AG04450 (cell line): ENCODE measurements around the gene DUOXA2. TPM values are rescaled to one million over a fixed set of nuclear protein-coding genes. Genes with fewer than 3 reads are reported as not detected.

ENCODE experiments used
- CTCF ChIA-PET: fragments of 300-600, 350-600 bp; formaldehyde crosslinking; extraction: SDS; loops from one replicate; lab custom pipeline; 2022; ENCODE audit warnings: antibody characterized with exemption, inconsistent platforms; lab: Charles Lee
- POLR2A ChIA-PET: fragments of 350-600 bp; formaldehyde crosslinking; extraction: SDS; loops from one replicate; lab custom pipeline; 2021; ENCODE audit warnings: antibody characterized with exemption, inconsistent platforms; lab: Yijun Ruan, JAX
- DNase-seq: peaks from one replicate; pipeline ENCODE4 v3.0.0-alpha.2; 2011; ENCODE audit warnings: low read depth, low spot score
- H3K27ac ChIP-seq: one replicate; pipeline ENCODE4 v1.5.1; 2012; ENCODE audit warnings: low read depth, low read length, control low read depth
- H3K27me3 ChIP-seq: one replicate; pipeline ENCODE4 v1.6.0; 2012; ENCODE audit warnings: low read length; ENCODE audit not compliant: control insufficient read depth, insufficient read depth
- H3K4me3 ChIP-seq: 2 replicates; pipeline ENCODE4 v1.5.1; 2011; ENCODE audit warnings: mild to moderate bottlenecking, low read depth, low read length, control low read depth
- H3K9me3 ChIP-seq: 2 replicates; pipeline ENCODE4 v1.5.1; 2012; ENCODE audit warnings: low read length; ENCODE audit not compliant: control insufficient read depth, insufficient read depth
- polyA plus RNA-seq: library from polyadenylated mRNA; depleted of rRNA; stranded (reverse); fragments of >200 nt; gene quantifications from 2 replicates; pipeline ENCODE4 v1.2.3, GENCODE V29; 2011
- TF ChIP-seq, protein P1 (sequence below): IDR thresholded peaks from 2 replicates; pipeline ENCODE4 v1.5.1; 2011; ENCODE audit warnings: low read depth, low read length, control low read depth, inconsistent platforms

The DUOXA2 gene
- polyA plus RNA-seq, 1 experiment, result not detected

DNA sequence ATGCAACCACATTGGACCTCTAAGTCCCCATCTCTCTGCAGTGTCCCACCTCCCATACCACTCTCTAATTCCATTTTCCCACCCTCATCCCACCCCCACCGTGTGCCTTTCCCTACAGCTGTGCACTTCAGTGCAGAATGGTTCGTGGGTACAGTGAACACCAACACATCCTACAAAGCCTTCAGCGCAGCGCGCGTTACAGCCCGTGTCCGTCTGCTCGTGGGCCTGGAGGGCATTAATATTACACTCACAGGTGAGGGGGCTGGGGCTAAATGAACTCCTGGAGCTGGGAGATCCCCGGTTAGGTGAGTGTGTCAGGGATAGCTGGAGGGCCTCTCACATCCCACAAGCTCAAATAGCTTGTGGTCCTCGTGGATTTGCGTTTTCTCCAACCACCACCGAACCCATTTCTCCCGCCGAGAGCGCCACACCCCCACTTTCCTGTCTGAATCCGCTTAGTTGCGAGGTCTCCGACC, 1.9 kb downstream of the DUOXA2 start:
- no peak for DNase-seq
- Histone ChIP-seq H3K27me3 (peaks cover 63% of the 10 kb centered on the region), H3K4me3 (no peak overlapping the region), H3K27ac (no peak overlapping the region), H3K9me3 (no peaks in the 10 kb centered on the region; the same call in 1 of the 2 replicates)
- POLR2A ChIA-PET, result no interaction called here
- TF ChIP-seq, protein P1, sequence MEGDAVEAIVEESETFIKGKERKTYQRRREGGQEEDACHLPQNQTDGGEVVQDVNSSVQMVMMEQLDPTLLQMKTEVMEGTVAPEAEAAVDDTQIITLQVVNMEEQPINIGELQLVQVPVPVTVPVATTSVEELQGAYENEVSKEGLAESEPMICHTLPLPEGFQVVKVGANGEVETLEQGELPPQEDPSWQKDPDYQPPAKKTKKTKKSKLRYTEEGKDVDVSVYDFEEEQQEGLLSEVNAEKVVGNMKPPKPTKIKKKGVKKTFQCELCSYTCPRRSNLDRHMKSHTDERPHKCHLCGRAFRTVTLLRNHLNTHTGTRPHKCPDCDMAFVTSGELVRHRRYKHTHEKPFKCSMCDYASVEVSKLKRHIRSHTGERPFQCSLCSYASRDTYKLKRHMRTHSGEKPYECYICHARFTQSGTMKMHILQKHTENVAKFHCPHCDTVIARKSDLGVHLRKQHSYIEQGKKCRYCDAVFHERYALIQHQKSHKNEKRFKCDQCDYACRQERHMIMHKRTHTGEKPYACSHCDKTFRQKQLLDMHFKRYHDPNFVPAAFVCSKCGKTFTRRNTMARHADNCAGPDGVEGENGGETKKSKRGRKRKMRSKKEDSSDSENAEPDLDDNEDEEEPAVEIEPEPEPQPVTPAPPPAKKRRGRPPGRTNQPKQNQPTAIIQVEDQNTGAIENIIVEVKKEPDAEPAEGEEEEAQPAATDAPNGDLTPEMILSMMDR, result no peak
- CTCF ChIA-PET, result interaction anchor here (0.5 to 1.4 kb wide), 2 partner anchors 9 to 304 kb away, joined by 3 to 4 read pairs; no protein-coding TSS in a partner anchor

DNA sequence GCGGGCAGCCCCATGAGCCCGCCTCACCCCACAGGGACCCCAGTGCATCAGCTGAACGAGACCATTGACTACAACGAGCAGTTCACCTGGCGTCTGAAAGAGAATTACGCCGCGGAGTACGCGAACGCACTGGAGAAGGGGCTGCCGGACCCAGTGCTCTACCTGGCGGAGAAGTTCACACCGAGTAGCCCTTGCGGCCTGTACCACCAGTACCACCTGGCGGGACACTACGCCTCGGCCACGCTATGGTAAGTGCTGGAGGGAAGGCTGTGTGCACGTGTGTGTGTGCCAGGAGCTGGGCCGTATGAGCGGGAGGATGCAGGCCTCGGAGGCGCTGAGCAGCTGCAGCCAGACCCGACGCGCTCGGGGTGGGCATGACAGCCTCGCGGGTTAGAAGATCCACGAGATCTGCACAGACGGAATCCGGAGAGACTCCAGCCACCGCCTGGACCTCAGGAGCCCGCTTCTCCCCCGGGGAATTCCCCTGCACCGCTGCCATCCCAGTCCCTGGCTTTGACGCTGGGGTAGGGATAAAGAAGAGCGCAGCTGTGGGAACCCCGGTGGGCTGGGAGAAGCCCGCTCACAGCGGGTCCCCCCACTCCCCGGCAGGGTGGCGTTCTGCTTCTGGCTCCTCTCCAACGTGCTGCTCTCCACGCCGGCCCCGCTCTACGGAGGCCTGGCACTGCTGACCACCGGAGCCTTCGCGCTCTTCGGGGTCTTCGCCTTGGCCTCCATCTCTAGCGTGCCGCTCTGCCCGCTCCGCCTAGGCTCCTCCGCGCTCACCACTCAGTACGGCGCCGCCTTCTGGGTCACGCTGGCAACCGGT, 2.6 kb downstream of the DUOXA2 start:
- H3K27me3 ChIP-seq, result peaks cover 61% of the 10 kb centered on the region
- ChIA-PET POLR2A (no interaction called here), CTCF (interaction anchor here (1.4 kb wide), 1 partner anchor 8 kb away, joined by 3 read pairs; no protein-coding TSS in a partner anchor)
- no peak overlapping the region for H3K27ac ChIP-seq
- no peak for DNase-seq
- H3K4me3 ChIP-seq, result no peak overlapping the region; the same call in 1 of the 2 replicates
- no peaks in the 10 kb centered on the region; the same call in 1 of the 2 replicates for H3K9me3 ChIP-seq
- TF ChIP-seq, protein P1, result no peak

DNA sequence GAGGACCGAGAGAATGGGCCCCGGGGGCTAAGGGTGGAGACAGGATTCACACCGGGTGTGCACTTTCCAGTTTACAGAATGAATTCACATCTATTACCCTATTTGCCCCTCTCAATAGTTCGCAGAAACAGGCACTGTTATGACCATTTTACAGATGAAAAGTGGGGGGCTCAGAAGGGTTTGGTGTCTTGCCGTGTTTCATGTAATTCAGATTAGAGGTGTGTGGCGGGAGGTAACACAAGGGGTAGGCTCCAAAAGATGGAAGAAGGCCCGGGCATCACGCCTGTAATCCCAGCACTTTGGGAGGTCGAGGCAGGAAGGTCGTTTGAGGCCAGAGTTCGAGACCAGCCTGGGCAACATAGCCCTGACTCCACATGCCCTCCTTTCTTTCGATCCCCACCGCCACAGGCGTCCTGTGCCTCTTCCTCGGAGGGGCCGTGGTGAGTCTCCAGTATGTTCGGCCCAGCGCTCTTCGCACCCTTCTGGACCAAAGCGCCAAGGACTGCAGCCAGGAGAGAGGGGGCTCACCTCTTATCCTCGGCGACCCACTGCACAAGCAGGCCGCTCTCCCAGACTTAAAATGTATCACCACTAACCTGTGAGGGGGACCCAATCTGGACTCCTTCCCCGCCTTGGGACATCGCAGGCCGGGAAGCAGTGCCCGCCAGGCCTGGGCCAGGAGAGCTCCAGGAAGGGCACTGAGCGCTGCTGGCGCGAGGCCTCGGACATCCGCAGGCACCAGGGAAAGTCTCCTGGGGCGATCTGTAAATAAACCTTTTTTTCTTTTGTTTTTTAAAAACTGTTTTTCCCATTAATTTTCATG, 3.4 kb downstream of the DUOXA2 start:
- Histone ChIP-seq H3K27me3 (peaks cover 52% of the 10 kb centered on the region), H3K9me3 (no peaks in the 10 kb centered on the region; the same call in 1 of the 2 replicates), H3K27ac (no peak overlapping the region), H3K4me3 (peak overlapping the region; percentile 7; the same call in 1 of the 2 replicates)
- no peak for DNase-seq
- TF ChIP-seq, protein P1, result no peak
- ChIA-PET CTCF (interaction anchor here (0.6 to 1.9 kb wide), 57 partner anchors 8 to 1185 kb away, joined by 3 to 37 read pairs (median 6); partner anchors contain the start of genes DUOX1, DUOXA1 and SORD), POLR2A (interaction anchor here (0.7 kb wide), 1 partner anchor 51 kb away, joined by 3 read pairs; no protein-coding TSS in a partner anchor)

GRCh38 chr15:45118131-45118588, 4.0 kb downstream of the DUOXA2 start:
- H3K9me3 ChIP-seq, result no peaks in the 10 kb centered on the region; the same call in 1 of the 2 replicates
- POLR2A ChIA-PET, result interaction anchor here (0.7 kb wide), 1 partner anchor 50 kb away, joined by 3 read pairs; no protein-coding TSS in a partner anchor
- no peak overlapping the region; the same call in 1 of the 2 replicates for H3K4me3 ChIP-seq
- DNase-seq, result peak; percentile 76
- TF ChIP-seq, protein P1, result peak; percentile 100
- peaks cover 46% of the 10 kb centered on the region for H3K27me3 ChIP-seq
- CTCF ChIA-PET, result interaction anchor here (0.5 to 1.9 kb wide), 64 partner anchors 9 to 1184 kb away, joined by 3 to 37 read pairs (median 5); partner anchors contain the start of genes DUOX1, DUOXA1 and SORD
- H3K27ac ChIP-seq, result no peak overlapping the region
